Right cardiac atrium (tissue), 5 donors: ENCODE results near the gene KCNJ10. TPM values are rescaled to one million over a fixed set of nuclear protein-coding genes. Genes with fewer than 3 reads are reported as not detected.
"Not testable (repeated sequence)": the region's sequence is repeated elsewhere in the genome, so short reads cannot be mapped to it uniquely, and the experiment has no call there.

Experiments used
- ATAC-seq, 2 donors: fragments of 200-7000 bp; cut with Tn5 transposase; one replicate each; pipeline versions ENCODE4 v1.8.0 to v1.9.1; 2020; ENCODE audit warnings: moderate library complexity in 2 of 2, mild to moderate bottlenecking in 1 of 2
- DNase-seq, 3 donors: peaks; one replicate each; pipeline ENCODE4 v3.0.0-alpha.2; 2020
- H3K27ac ChIP-seq: one replicate; pipeline ENCODE4 v1.5.1; 2013; ENCODE audit warnings: mild to moderate bottlenecking, low read length, control low read depth, moderate library complexity
- H3K27me3 ChIP-seq: one replicate; pipeline ENCODE4 v1.6.1; 2013; ENCODE audit not compliant: control insufficient read depth, insufficient read depth
- H3K4me1 ChIP-seq: one replicate; pipeline ENCODE4 v1.6.1; 2013; ENCODE audit warnings: low read length; ENCODE audit not compliant: control insufficient read depth, insufficient read depth
- H3K4me3 ChIP-seq: one replicate; pipeline ENCODE4 v1.5.1; 2013; ENCODE audit warnings: low read length, control low read depth
- H3K9me3 ChIP-seq: one replicate; pipeline ENCODE4 v1.6.1; 2013; ENCODE audit warnings: low read length; ENCODE audit not compliant: control insufficient read depth
- WGBS: extraction: QIAGEN DNeasy Blood & Tissue Kit; methylation state at CpG from one replicate; pipeline ENCODE4 v1.1.7; 2013; 5-methylcytosine and 5-hydroxymethylcytosine counted together
- intact Hi-C, 4 donors: fragments of 100-400 bp; cut with DNase I; formaldehyde crosslinking; loops; one replicate each; pipeline versions ENCODE4 v1.11.0 to v1.14.0; 2022 to 2023
- polyA plus RNA-seq: library from polyadenylated mRNA; stranded (reverse); fragments of 200-250 nt; gene quantifications from one replicate; pipeline ENCODE4 v1.2.3, GENCODE V29; 2013
- total RNA-seq, 4 donors: library from RNA; stranded (reverse); fragmentation: NEBNext Ultra II Directional; extraction: Animal tissue kit (Norgen Biotek cat#: 25700); gene quantifications; one replicate each; pipeline ENCODE4 v1.2.1, GENCODE V29; 2021
- donor health status: healthy with polysubstance abuse.
- donor health status: DM: no; HTN: yes; CAD: no.
- donor health status: DM: no; HTN: no; CAD: no.
- donor health status: DM: no; HTN: yes; CAD: no; lungs with severe emphysema.
- donor health status: DM: yes; HTN: yes; CAD: no.

KCNJ10 gene
- total and polyA plus RNA-seq, 5 donors: 0.11 to 0.31 (median 0.18) TPM

DNA sequence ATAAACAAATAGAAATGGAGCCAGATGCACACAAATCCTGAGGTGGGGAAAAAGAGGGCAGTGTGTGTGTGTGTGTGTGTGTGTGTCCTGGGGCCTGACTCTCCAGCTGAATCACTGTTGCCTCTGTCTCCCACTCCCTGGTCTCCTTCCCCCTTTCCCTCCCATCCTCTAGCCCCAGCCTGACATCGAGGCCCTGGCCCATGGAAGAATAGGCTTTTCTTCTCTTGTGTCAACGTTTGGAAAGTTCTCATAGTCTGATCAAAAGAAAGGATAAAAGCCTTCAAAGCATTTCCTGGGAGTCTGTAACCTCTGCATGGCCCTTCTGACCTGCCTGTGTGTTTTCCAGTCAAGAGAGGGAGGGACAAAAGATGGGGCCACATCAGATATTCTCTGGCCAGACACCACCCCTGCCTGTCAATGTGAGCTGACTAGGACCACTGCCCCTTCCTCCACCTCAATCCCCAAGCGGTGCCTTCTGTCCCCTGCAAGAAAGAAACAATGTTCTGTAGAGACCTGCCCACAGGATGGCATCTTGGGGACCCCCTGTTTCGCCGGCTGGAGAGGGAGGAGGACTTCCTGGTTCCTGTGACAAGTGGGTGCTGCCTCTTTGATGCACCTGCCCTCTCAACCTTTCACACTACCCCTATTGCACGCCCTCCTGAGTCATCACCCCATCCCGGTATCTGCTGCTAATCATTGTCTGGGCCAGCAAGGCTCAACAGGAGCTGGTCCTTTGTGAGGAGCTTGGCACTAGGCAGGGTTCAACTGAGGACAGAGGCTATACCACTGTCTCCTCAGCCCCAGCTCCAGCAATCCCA lies 16.2 kb downstream of the KCNJ10 start:
- Histone ChIP-seq H3K27me3 (no peaks in the 10 kb centered on the region), H3K4me3 (no peak overlapping the region), H3K9me3 (no peaks in the 10 kb centered on the region), H3K27ac (no peak overlapping the region), H3K4me1 (no peaks in the 10 kb centered on the region)
- DNase-seq (no peak), ATAC-seq (no peak)
- intact Hi-C loops: no loop called here
- WGBS: 59% methylated on average over 7 of the region's 7 CpGs

DNA sequence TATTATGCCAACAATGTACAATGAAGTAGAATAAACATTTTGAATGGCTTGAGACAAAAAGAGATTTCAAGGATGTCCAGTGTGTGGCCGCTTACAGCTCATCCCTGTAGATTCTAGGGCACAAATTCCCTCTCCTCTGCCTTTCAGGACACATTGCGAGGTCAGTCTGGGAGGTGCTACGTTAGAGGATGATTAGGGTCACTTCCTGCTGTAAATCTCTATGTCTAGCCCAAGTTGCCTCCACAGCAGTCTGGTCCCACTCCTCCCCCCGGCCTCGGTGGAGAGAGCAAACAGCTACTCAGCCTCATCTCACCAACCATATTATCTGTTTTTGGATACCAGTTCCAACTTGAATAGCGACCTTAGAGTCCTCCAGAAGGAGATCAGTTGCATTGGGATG lies 17.0 kb downstream of the KCNJ10 start:
- 67% methylated on average over 6 of the region's 6 CpGs for WGBS
- no peak overlapping the region for H3K4me3 ChIP-seq
- DNase-seq (no peak), ATAC-seq (no peak)
- intact Hi-C loops: no loop called here
- no peak overlapping the region for H3K27ac ChIP-seq
- H3K27me3 ChIP-seq: no peaks in the 10 kb centered on the region
- H3K4me1 ChIP-seq: no peaks in the 10 kb centered on the region
- no peaks in the 10 kb centered on the region for H3K9me3 ChIP-seq

DNA sequence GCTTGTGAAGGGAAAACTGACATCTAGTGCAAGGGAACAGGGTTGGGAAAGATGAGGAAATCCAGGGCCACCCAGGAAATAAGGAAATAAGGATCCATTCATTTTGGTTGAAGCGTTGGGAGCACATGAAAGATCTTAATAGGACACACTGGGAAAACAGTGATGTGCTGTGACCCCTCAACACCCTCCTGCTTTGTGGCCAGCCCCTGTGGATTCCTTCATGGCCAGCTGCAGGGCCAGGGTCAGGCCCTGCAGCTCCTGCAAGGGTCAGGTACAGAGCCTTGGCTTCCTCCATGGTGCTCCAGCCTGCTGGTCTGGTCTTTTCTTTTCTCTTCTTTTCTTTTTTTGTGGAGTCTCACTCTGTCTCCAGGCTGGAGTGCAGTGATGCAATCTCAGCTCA lies 19.3 kb downstream of the KCNJ10 start:
- ATAC-seq (no peak), DNase-seq (no peak)
- Histone ChIP-seq H3K27me3 (no peaks in the 10 kb centered on the region), H3K4me3 (no peak overlapping the region), H3K27ac (no peak overlapping the region), H3K9me3 (no peaks in the 10 kb centered on the region), H3K4me1 (peaks cover 2% of the 10 kb centered on the region)
- 80% methylated on average over 1 of the region's 1 CpG for WGBS
- intact Hi-C loops: no loop called here

DNA sequence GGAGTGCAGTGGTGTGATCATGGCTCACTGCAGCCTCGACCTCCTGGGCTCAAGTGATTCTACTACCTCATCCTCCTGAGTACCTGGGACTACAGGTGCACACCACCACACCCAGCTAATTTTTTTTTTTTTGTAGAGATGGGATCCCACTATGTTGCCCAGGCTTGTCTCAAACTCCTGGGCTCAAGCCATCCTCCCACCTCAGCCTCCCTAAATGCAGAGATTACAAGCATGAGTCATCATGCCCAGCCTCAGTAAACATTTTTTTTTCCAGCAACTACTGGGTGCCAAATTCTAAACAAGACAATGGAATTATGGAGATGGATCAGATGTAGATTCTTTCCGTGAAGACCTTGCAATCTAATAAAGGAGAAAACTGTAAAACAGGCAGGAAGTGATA lies 19.8 kb downstream of the KCNJ10 start:
- H3K4me3 ChIP-seq, H3K4me1 ChIP-seq, intact Hi-C loops, DNase-seq, ATAC-seq, H3K9me3 ChIP-seq, H3K27ac ChIP-seq, H3K27me3 ChIP-seq: not testable (repeated sequence)
- 73% methylated on average over 2 of the region's 2 CpGs for WGBS

DNA sequence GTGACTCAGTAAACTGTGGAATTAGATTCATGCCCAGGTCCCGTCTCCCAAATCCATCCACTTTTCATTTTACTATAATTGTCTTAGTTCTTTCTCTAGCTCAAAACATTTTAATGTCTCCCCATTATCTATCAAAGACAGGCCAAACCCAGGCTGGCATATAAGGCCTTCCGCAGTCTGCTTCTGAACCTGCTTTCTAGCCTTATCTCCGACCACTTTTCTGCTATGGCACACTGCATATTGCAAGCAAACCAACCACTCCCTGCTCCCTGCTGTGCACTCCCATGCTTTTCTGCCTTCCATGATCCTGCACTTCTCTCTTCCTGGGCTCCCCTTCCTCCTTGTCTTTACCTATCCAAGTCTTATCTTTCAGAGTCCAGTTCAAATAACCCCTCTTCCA lies 20.9 kb downstream of the KCNJ10 start:
- Histone ChIP-seq H3K27me3 (no peaks in the 10 kb centered on the region), H3K4me1 (peaks cover 2% of the 10 kb centered on the region), H3K9me3 (no peaks in the 10 kb centered on the region), H3K27ac (no peak overlapping the region), H3K4me3 (no peak overlapping the region)
- intact Hi-C loops: loop anchor here in 1 of 4 donors (5.0 kb wide), 1 partner anchor 33 kb away; the partner anchor contains the start of gene KCNJ9
- DNase-seq (no peak), ATAC-seq (no peak)
- WGBS: 86% methylated on average over 3 of the region's 3 CpGs

DNA sequence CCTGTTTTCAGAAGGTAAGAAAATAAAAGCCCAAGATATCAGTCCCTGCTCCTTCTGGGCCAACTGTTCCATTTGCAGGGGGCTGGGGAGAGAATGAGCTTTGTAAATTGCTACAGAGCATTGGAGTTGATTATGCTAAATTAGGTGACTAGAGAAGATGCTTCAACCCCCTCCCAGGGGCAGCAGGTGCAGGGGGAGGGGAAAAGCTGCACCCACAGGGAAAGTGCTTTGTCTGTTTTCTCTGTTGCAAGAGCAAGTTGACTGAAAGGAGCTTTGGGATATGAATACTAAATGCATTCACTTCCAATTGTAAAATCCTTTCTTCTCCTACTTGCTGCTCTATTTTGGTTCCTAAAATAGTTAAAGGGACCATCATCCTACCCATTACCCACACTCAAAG lies 21.6 kb downstream of the KCNJ10 start:
- H3K27ac ChIP-seq: no peak overlapping the region
- DNase-seq (no peak), ATAC-seq (no peak)
- no peaks in the 10 kb centered on the region for H3K9me3 ChIP-seq
- peaks cover 2% of the 10 kb centered on the region for H3K4me1 ChIP-seq
- H3K4me3 ChIP-seq: no peak overlapping the region
- intact Hi-C loops: loop anchor here in 1 of 4 donors (5.0 kb wide), 1 partner anchor 34 kb away; the partner anchor contains the start of gene KCNJ9
- no peaks in the 10 kb centered on the region for H3K27me3 ChIP-seq

DNA sequence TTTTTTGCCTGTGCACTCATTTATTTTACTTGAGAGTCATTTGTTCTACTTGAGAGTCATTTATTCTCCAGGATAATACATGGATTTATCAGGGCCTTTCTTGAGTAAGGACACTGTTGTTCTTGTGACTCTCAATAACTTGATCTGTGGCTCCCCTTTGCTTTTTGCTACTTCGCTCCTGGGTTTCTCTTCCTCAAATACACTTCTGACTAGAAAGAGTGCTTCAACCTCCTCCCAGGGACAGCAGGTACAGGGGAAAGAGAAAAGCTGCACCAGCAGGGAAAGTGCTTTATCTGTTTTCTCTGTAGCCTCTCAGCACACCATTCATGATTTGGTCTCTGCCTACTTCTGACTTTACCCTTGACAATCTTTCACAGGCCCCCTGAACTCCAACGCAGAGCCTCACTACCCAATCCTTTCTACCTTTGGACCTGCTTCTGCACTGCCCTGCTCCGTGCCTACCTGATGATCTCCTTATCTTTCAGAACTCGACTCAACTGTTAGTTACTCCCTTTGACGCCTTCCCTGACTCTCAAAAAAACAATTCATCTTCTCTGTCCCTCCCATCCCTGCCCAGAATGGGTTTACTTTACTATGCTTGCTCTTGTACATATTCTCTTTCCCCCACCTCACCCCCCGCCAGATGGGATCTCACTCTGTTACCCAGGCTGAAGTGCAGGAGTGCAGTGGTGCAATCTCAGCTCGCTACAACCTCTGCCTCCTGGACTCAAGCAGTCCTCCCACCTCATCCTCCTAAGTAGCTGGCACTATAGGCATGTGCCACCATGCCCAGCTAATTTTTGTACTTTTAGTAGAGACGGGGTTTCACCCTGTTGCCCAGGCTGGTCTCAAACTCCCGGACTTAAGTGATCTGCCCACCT lies 22.6 kb downstream of the KCNJ10 start:
- intact Hi-C loops: loop anchor here in 1 of 4 donors (5.0 kb wide), 1 partner anchor 35 kb away; the partner anchor contains the start of gene KCNJ9

DNA sequence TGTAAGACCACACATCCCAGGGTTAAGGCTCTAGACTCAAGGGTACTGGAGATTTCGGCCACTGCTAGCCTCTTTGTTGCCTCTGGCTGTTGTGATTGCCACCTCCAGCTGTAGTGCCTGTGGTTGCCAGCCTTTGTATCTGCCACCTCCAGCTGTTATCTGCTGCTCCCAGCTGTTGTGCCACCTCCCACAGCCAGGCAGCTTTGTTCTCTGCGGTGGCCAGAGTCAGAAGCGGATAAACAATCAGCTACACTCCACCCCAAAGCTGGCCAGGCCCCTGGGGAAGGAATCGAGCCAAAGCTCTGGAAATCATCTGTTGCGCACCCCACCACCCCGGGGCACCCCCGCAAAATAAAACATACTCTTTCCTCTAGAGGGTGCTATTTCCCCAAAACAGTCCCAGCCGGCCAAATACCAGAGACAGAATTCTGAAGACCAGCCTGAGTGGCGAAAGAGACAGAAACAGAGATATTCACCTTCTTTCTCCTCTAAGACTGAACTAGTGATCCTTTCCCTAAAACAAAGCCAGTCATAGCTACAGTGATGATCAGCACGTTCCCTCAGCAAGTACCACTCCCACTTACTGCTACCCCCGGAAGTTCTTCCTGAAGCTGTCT lies 23.4 kb downstream of the KCNJ10 start:
- WGBS: 6% methylated on average over 11 of the region's 11 CpGs
- intact Hi-C loops: loop anchor here in 1 of 4 donors (5.0 kb wide), 1 partner anchor 36 kb away; the partner anchor contains the start of gene KCNJ9
- H3K9me3 ChIP-seq: no peaks in the 10 kb centered on the region
- no peak overlapping the region for H3K27ac ChIP-seq
- H3K4me1 ChIP-seq: peaks cover 2% of the 10 kb centered on the region
- no peak overlapping the region for H3K4me3 ChIP-seq
- ATAC-seq (peak; percentile 74 to 81), DNase-seq (peak; percentile 54 to 75 (median 73))
- no peaks in the 10 kb centered on the region for H3K27me3 ChIP-seq

More for the DNA sequence above, 22.6 kb downstream of the KCNJ10 start:
- H3K9me3 ChIP-seq: no peaks in the 10 kb centered on the region
- H3K4me1 ChIP-seq: peaks cover 2% of the 10 kb centered on the region
- WGBS: 69% methylated on average over 9 of the region's 9 CpGs
- ATAC-seq: no peak
- DNase-seq: no peak
- H3K27me3 ChIP-seq: no peaks in the 10 kb centered on the region
- H3K4me3 ChIP-seq: no peak overlapping the region
- H3K27ac ChIP-seq: no peak overlapping the region

DNA sequence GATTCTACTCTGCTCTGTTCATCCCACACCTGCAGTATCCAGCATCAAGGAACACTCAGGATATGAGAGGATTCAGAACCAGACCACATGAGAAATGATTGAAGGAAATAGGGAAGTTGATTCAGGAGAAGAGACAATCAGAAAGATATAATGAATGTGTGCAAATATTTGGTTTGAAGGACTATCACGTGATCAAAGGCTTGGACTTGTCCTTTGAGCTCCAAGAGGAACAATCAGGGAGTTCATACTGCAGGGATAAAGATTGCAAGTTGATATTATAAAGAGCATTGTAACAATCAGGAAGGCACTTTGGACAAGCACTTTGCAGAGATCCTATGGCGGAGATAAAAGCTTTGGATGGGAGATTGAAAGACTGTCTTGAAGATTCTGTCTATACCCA lies 24.3 kb downstream of the KCNJ10 start:
- DNase-seq (no peak), ATAC-seq (no peak)
- Histone ChIP-seq H3K4me3 (no peak overlapping the region), H3K4me1 (peaks cover 2% of the 10 kb centered on the region), H3K27me3 (no peaks in the 10 kb centered on the region), H3K27ac (no peak overlapping the region), H3K9me3 (no peaks in the 10 kb centered on the region)
- WGBS: 58% methylated on average over 2 of the region's 2 CpGs
- intact Hi-C loops: loop anchor here in 1 of 4 donors (5.0 kb wide), 1 partner anchor 37 kb away; the partner anchor contains the start of gene KCNJ9

DNA sequence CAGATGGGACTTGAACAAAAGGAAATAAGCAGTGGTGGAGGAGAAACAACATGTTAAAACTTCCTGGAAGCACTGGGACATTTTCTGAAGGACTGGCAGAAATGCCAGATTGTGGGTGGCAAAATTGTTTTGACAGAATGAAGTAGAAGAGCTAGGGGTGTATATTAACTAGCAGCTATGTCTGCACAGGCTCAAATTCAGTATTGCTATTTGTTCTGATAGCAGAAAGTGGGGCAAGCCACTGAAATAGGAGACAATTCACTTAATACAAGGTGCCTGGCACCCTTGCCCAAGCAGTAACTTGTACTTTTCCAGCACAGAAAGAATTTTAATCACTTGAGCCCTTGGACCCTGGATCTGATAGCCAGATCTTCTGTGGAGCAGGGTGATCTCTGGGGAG lies 26.4 kb downstream of the KCNJ10 start:
- DNase-seq (no peak), ATAC-seq (no peak)
- H3K9me3 ChIP-seq: no peaks in the 10 kb centered on the region
- H3K27ac ChIP-seq: no peak overlapping the region
- intact Hi-C loops: no loop called here
- H3K4me1 ChIP-seq: peaks cover 2% of the 10 kb centered on the region
- H3K4me3 ChIP-seq: no peak overlapping the region
- no peaks in the 10 kb centered on the region for H3K27me3 ChIP-seq
